Neural cell (in vitro differentiated cells): ENCODE data around the gene FOXRED1. TPM values are rescaled to one million over a fixed set of nuclear protein-coding genes. Genes with fewer than 3 reads are reported as not detected.

Experiments
- H2AFZ ChIP-seq: fragments of 200-600, 300-800 bp; sonication (generic), shearing (Covaris generic); 2 replicates; pipeline ENCODE4 v1.6.0; 2014; ENCODE audit warnings: low read depth, mild to moderate bottlenecking, antibody characterized with exemption, low read length, moderate library complexity
- H3F3A ChIP-seq: fragments of 200-600 bp; shearing (Covaris generic); 2 replicates; pipeline ENCODE4 v1.6.1; 2016; ENCODE audit warnings: mild to moderate bottlenecking, moderate library complexity, mixed read lengths, antibody characterized with exemption, low read length; ENCODE audit not compliant: insufficient read depth, poor library complexity, severe bottlenecking
- H3K27ac ChIP-seq: fragments of 200-600, 300-800 bp; sonication (generic), shearing (Covaris generic); 2 replicates; pipeline ENCODE4 v1.5.1; 2014; ENCODE audit warnings: mild to moderate bottlenecking, low read length, moderate library complexity
- H3K27me3 ChIP-seq: fragments of 300-800, 200-600 bp; sonication (generic), shearing (Covaris generic); 2 replicates; pipeline ENCODE4 v1.6.0; 2014; ENCODE audit warnings: mild to moderate bottlenecking, low read depth, low read length, moderate library complexity; ENCODE audit not compliant: insufficient read depth
- H3K36me3 ChIP-seq: fragments of 300-800, 200-600 bp; sonication (generic), shearing (Covaris generic); 2 replicates; pipeline ENCODE4 v1.5.1; 2014; ENCODE audit warnings: mild to moderate bottlenecking, antibody characterized with exemption, low read length, moderate library complexity; ENCODE audit not compliant: insufficient read depth
- H3K4me2 ChIP-seq: fragments of 300-800, 200-600 bp; sonication (generic), shearing (Covaris generic); 2 replicates; pipeline ENCODE4 v1.6.0; 2014; ENCODE audit warnings: mild to moderate bottlenecking, low read length
- H3K4me3 ChIP-seq: fragments of 300-800, 200-600 bp; sonication (generic), shearing (Covaris generic); 2 replicates; pipeline ENCODE4 v1.5.1; 2014; ENCODE audit warnings: mild to moderate bottlenecking, low read length, moderate library complexity
- H3K79me2 ChIP-seq: fragments of 200-600 bp; shearing (Covaris generic); replicated peaks from 2 replicates; pipeline ENCODE4 v1.6.0; 2014; ENCODE audit warnings: mild to moderate bottlenecking, low read length, moderate library complexity; ENCODE audit not compliant: insufficient read depth
- H3K9ac ChIP-seq: fragments of 300-800, 200-600 bp; sonication (generic), shearing (Covaris generic); 2 replicates; pipeline ENCODE4 v1.6.1; 2016; ENCODE audit warnings: mild to moderate bottlenecking, low read length, mixed read lengths
- H3K9me2 ChIP-seq: fragments of 200-600 bp; shearing (Covaris generic); 2 replicates; pipeline ENCODE4 v1.6.1; 2016; ENCODE audit warnings: mild to moderate bottlenecking, low read length, mixed read lengths; ENCODE audit not compliant: insufficient read depth
- H3K9me3 ChIP-seq: fragments of 200-600, 300-800 bp; sonication (generic), shearing (Covaris generic); 2 replicates; pipeline ENCODE4 v1.6.1; 2016; ENCODE audit warnings: mild to moderate bottlenecking, mixed run types, low read length, moderate library complexity, mixed read lengths
- H4K20me1 ChIP-seq: fragments of 200-600 bp; shearing (Covaris generic); 2 replicates; pipeline ENCODE4 v1.6.1; 2016; ENCODE audit warnings: mild to moderate bottlenecking, mixed run types; ENCODE audit not compliant: insufficient read depth
- EP300 ChIP-seq: fragments of 450-650 bp; conservative IDR thresholded peaks from 2 replicates; pipeline ENCODE4 v1.6.1; 2014; ENCODE audit warnings: antibody characterized with exemption, mild to moderate bottlenecking, moderate library complexity; ENCODE audit not compliant: poor library complexity, severe bottlenecking
- EZH2 ChIP-seq: fragments of 200-600, 300-800 bp; shearing (Covaris generic), sonication (generic); IDR thresholded peaks from 2 replicates; pipeline ENCODE4 v1.6.1; 2014; ENCODE audit warnings: antibody characterized with exemption, low read length, borderline replicate concordance, mild to moderate bottlenecking; ENCODE audit not compliant: insufficient read depth, poor library complexity, severe bottlenecking
- MXI1 ChIP-seq: fragments of 450-650 bp; conservative IDR thresholded peaks from 2 replicates; pipeline ENCODE4 v1.6.1; 2014; ENCODE audit warnings: antibody characterized with exemption, mild to moderate bottlenecking; ENCODE audit not compliant: poor library complexity, severe bottlenecking
- POLR2AphosphoS5 ChIP-seq: IDR thresholded peaks from 2 replicates; pipeline ENCODE4 v1.6.1; 2012
- RAD21 ChIP-seq: fragments of 450-650 bp; conservative IDR thresholded peaks from 2 replicates; pipeline ENCODE4 v1.6.1; 2014; ENCODE audit warnings: antibody characterized with exemption, mild to moderate bottlenecking, moderate library complexity
- SMC3 ChIP-seq: fragments of 450-650 bp; conservative IDR thresholded peaks from 2 replicates; pipeline ENCODE4 v1.6.1; 2014; ENCODE audit warnings: antibody characterized with exemption, mild to moderate bottlenecking, moderate library complexity; ENCODE audit not compliant: poor library complexity
- TAF1 ChIP-seq: IDR thresholded peaks from 2 replicates; pipeline ENCODE4 v1.6.1; 2012; ENCODE audit warnings: low read depth
- polyA plus RNA-seq: library from polyadenylated mRNA; depleted of rRNA; stranded (reverse); fragments of >200 nt; gene quantifications from 2 replicates; pipeline ENCODE4 v1.2.3, GENCODE V29; 2014
- TF ChIP-seq, protein P1 (sequence below): IDR thresholded peaks from 2 replicates; pipeline ENCODE4 v1.6.1; 2012; ENCODE audit warnings: borderline replicate concordance
- TF ChIP-seq, protein P2 (sequence below): fragments of 450-650 bp; IDR thresholded peaks from 2 replicates; pipeline ENCODE4 v1.5.1; 2014; ENCODE audit warnings: antibody characterized with exemption, mild to moderate bottlenecking, moderate library complexity; ENCODE audit not compliant: poor library complexity, severe bottlenecking

Gene FOXRED1
- polyA plus RNA-seq, 1 donor from 2014 or later, result 77.3 TPM

DNA sequence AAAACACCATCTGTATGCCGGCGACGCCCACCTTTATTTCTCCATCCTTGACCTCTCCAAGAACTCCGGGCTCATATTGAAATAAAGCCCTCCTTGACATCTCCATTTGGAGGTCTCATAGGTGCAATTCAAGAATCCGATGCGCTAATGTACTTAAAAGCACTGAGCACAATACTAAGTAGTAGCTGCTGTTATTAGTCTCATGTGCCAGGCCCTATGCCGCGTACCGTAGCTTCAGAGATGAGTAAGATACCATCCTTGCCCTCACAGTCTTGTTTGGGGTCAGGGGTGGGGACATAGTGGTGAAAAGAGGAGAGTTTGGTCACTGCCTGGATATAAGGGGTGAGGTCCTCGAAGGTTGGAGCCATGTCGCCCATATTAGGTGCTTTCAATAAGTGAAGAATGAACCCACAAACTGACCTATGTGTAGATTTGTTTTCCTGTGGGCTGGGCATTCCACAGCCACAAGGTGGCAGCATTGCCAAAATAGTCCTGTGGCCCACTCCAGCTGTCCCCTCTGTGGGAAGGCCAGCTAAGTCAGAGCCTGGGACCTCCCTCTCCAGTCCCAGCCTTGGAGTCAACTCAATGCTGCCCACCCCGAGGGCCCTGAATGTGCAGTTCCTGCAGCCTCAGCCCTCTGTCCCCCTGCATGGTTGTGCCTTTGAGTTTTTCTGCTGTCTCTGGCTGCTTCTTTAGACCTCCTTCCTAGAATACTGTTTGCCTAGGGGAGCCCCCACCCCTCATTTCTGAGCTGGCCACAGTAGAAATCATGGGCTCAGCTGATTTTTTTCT is 41.4 kb downstream of the FOXRED1 start:
- H3K36me3 ChIP-seq, result no peaks in the 10 kb centered on the region
- no peak overlapping the region for H3K4me3 ChIP-seq
- no peak overlapping the region for H2AFZ ChIP-seq
- H3K9ac ChIP-seq, result no peak overlapping the region
- H4K20me1 ChIP-seq, result no peaks in the 10 kb centered on the region
- no peaks in the 10 kb centered on the region for H3F3A ChIP-seq
- no peak overlapping the region for H3K27ac ChIP-seq
- no peaks in the 10 kb centered on the region for H3K9me2 ChIP-seq
- H3K27me3 ChIP-seq, result no peaks in the 10 kb centered on the region
- H3K4me2 ChIP-seq, result no peak overlapping the region
- no peaks in the 10 kb centered on the region for H3K9me3 ChIP-seq
- TF ChIP-seq POLR2AphosphoS5 (no peak), EP300 (no peak), RAD21 (peak; percentile 87), EZH2 (no peak), TAF1 (no peak), MXI1 (no peak), SMC3 (peak; percentile 83)
- TF ChIP-seq, protein P1, sequence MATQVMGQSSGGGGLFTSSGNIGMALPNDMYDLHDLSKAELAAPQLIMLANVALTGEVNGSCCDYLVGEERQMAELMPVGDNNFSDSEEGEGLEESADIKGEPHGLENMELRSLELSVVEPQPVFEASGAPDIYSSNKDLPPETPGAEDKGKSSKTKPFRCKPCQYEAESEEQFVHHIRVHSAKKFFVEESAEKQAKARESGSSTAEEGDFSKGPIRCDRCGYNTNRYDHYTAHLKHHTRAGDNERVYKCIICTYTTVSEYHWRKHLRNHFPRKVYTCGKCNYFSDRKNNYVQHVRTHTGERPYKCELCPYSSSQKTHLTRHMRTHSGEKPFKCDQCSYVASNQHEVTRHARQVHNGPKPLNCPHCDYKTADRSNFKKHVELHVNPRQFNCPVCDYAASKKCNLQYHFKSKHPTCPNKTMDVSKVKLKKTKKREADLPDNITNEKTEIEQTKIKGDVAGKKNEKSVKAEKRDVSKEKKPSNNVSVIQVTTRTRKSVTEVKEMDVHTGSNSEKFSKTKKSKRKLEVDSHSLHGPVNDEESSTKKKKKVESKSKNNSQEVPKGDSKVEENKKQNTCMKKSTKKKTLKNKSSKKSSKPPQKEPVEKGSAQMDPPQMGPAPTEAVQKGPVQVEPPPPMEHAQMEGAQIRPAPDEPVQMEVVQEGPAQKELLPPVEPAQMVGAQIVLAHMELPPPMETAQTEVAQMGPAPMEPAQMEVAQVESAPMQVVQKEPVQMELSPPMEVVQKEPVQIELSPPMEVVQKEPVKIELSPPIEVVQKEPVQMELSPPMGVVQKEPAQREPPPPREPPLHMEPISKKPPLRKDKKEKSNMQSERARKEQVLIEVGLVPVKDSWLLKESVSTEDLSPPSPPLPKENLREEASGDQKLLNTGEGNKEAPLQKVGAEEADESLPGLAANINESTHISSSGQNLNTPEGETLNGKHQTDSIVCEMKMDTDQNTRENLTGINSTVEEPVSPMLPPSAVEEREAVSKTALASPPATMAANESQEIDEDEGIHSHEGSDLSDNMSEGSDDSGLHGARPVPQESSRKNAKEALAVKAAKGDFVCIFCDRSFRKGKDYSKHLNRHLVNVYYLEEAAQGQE, result no peak
- TF ChIP-seq, protein P2, sequence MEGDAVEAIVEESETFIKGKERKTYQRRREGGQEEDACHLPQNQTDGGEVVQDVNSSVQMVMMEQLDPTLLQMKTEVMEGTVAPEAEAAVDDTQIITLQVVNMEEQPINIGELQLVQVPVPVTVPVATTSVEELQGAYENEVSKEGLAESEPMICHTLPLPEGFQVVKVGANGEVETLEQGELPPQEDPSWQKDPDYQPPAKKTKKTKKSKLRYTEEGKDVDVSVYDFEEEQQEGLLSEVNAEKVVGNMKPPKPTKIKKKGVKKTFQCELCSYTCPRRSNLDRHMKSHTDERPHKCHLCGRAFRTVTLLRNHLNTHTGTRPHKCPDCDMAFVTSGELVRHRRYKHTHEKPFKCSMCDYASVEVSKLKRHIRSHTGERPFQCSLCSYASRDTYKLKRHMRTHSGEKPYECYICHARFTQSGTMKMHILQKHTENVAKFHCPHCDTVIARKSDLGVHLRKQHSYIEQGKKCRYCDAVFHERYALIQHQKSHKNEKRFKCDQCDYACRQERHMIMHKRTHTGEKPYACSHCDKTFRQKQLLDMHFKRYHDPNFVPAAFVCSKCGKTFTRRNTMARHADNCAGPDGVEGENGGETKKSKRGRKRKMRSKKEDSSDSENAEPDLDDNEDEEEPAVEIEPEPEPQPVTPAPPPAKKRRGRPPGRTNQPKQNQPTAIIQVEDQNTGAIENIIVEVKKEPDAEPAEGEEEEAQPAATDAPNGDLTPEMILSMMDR, result peak; percentile 89
- no peaks in the 10 kb centered on the region for H3K79me2 ChIP-seq

GRCh38 chr11:126310992-126311310 is 42.0 kb downstream of the FOXRED1 start:
- Histone ChIP-seq H3K4me3 (no peak overlapping the region), H3K36me3 (no peaks in the 10 kb centered on the region), H3K9me2 (no peaks in the 10 kb centered on the region), H2AFZ (no peak overlapping the region), H3K4me2 (no peak overlapping the region), H3K27ac (no peak overlapping the region), H3K9me3 (no peaks in the 10 kb centered on the region), H3K27me3 (no peaks in the 10 kb centered on the region), H3K9ac (no peak overlapping the region), H3F3A (no peaks in the 10 kb centered on the region), H3K79me2 (no peaks in the 10 kb centered on the region), H4K20me1 (no peaks in the 10 kb centered on the region)
- TF ChIP-seq EP300, result no peak
